GM23338 (cell line): ENCODE data around the gene PPCDC. TPM values are rescaled to one million over a fixed set of nuclear protein-coding genes. Genes with fewer than 3 reads are reported as not detected.

Experiments used
- ATAC-seq: fragments of 200-7000 bp; cut with Tn5 transposase; 3 replicates; pipeline ENCODE4 v1.9.1; 2020
- DNase-seq: peaks from one replicate; pipeline ENCODE4 v3.0.0-alpha.2; 2015; ENCODE audit warnings: low spot score
- H2AFZ ChIP-seq: fragments of 200-600 bp; sonication (generic); 2 replicates; pipeline ENCODE4 v1.8.0; 2016; ENCODE audit warnings: antibody characterized with exemption, mild to moderate bottlenecking, moderate library complexity
- H3F3A ChIP-seq: fragments of 200-600 bp; sonication (generic); replicated peaks from 2 replicates; pipeline ENCODE4 v1.8.0; 2017; ENCODE audit warnings: antibody characterized with exemption, mixed run types, low read depth
- H3K27ac ChIP-seq: fragments of 200-600 bp; sonication (generic); 2 replicates; pipeline ENCODE4 v1.6.1; 2016; ENCODE audit warnings: low read depth
- H3K27me3 ChIP-seq: fragments of 200-600 bp; sonication (generic); 2 replicates; pipeline ENCODE4 v1.8.0; 2016; ENCODE audit warnings: mild to moderate bottlenecking, mixed run types, moderate library complexity; ENCODE audit not compliant: insufficient read depth
- H3K36me3 ChIP-seq: fragments of 200-600 bp; sonication (generic); 2 replicates; pipeline ENCODE4 v1.8.0; 2016; ENCODE audit warnings: mild to moderate bottlenecking; ENCODE audit not compliant: insufficient read depth
- H3K4me1 ChIP-seq: fragments of 200-600 bp; sonication (generic); 2 replicates; pipeline ENCODE4 v1.8.0; 2016; ENCODE audit warnings: mild to moderate bottlenecking, moderate library complexity; ENCODE audit not compliant: insufficient read depth
- H3K4me2 ChIP-seq: fragments of 200-600 bp; sonication (generic); 2 replicates; pipeline ENCODE4 v1.7.1; 2017; ENCODE audit warnings: mixed run types
- H3K4me3 ChIP-seq: fragments of 200-600 bp; sonication (generic); 2 replicates; pipeline ENCODE4 v1.6.1; 2016; ENCODE audit warnings: mixed run types
- H3K79me2 ChIP-seq: fragments of 200-600 bp; sonication (generic); replicated peaks from 2 replicates; pipeline ENCODE4 v1.8.0; 2017; ENCODE audit warnings: mild to moderate bottlenecking; ENCODE audit not compliant: insufficient read depth
- H3K9me2 ChIP-seq: fragments of 200-600 bp; sonication (generic); 2 replicates; pipeline ENCODE4 v1.8.0; 2017; ENCODE audit not compliant: insufficient read depth
- H4K20me1 ChIP-seq: fragments of 200-600 bp; sonication (generic); replicated peaks from 2 replicates; pipeline ENCODE4 v1.8.0; 2017; ENCODE audit warnings: mild to moderate bottlenecking; ENCODE audit not compliant: insufficient read depth
- H3K27ac Mint-ChIP-seq: 2 replicates; pipeline ENCODE4 v1.8.0; 2020; ENCODE audit warnings: inconsistent platforms, mild to moderate bottlenecking, moderate library complexity, mixed read lengths
- H3K27me3 Mint-ChIP-seq: 3 replicates; pipeline ENCODE4 v1.8.0; 2022; ENCODE audit warnings: low read depth, mild to moderate bottlenecking, moderate library complexity, mixed read lengths, inconsistent platforms; ENCODE audit not compliant: insufficient read depth, poor library complexity
- H3K36me3 Mint-ChIP-seq: 3 replicates; pipeline ENCODE4 v1.8.0; 2021; ENCODE audit warnings: low read depth, mild to moderate bottlenecking, inconsistent platforms, moderate library complexity, mixed read lengths
- H3K4me1 Mint-ChIP-seq: 3 replicates; pipeline ENCODE4 v1.8.0; 2020; ENCODE audit warnings: mild to moderate bottlenecking, inconsistent platforms, mixed read lengths
- H3K4me3 Mint-ChIP-seq: 3 replicates; pipeline ENCODE4 v1.8.0; 2021; ENCODE audit warnings: moderate library complexity, mild to moderate bottlenecking, inconsistent platforms, mixed read lengths
- H3K9me3 Mint-ChIP-seq: 3 replicates; pipeline ENCODE4 v1.8.0; 2020; ENCODE audit warnings: moderate library complexity, mild to moderate bottlenecking, inconsistent platforms, mixed read lengths
- ETS1 ChIP-seq: IDR thresholded peaks from 2 replicates; pipeline ENCODE4 v1.6.1; 2016; ENCODE audit warnings: antibody characterized with exemption
- EZH2phosphoT487 ChIP-seq: fragments of 200-600 bp; sonication (generic); IDR thresholded peaks from one replicate; pipeline ENCODE4 v1.8.1; 2018; ENCODE audit warnings: antibody characterized with exemption; ENCODE audit not compliant: unreplicated experiment
- JUNB ChIP-seq: IDR thresholded peaks from one replicate; pipeline ENCODE4 v1.6.1; 2016; ENCODE audit warnings: antibody characterized with exemption; ENCODE audit not compliant: unreplicated experiment
- NANOG ChIP-seq: IDR thresholded peaks from 2 replicates; pipeline ENCODE4 v1.6.1; 2016; ENCODE audit warnings: antibody characterized with exemption, borderline replicate concordance
- POLR2AphosphoS5 ChIP-seq: IDR thresholded peaks from 2 replicates; pipeline ENCODE4 v1.6.1; 2016; ENCODE audit warnings: antibody characterized with exemption, low read depth
- REST ChIP-seq: IDR thresholded peaks from one replicate; pipeline ENCODE4 v1.6.1; 2018; ENCODE audit warnings: antibody characterized with exemption; ENCODE audit not compliant: unreplicated experiment
- STAT1 ChIP-seq: IDR thresholded peaks from one replicate; pipeline ENCODE4 v1.6.1; 2016; ENCODE audit warnings: antibody characterized with exemption; ENCODE audit not compliant: unreplicated experiment
- ZNF462 ChIP-seq: fragments of 250-450 bp; sonication (Bioruptor Pico); IDR thresholded peaks from 2 replicates; pipeline ENCODE4 v1.5.0; 2020; ENCODE audit warnings: mild to moderate bottlenecking, moderate library complexity
- polyA plus RNA-seq: library from polyadenylated mRNA; unstranded; fragments of >200 nt; fragmentation: Nextera tagmentation; extraction: Ambion mirVana; gene quantifications from 2 replicates; pipeline ENCODE4 v1.2.1, GENCODE V29; 2016
- total RNA-seq: library from RNA; depleted of rRNA; stranded (reverse); fragments of >200 nt; shearing (Covaris generic); gene quantifications from 2 replicates; pipeline ENCODE4 v1.2.3, GENCODE V29; 2014

PPCDC gene
- total and polyA plus RNA-seq, 2 experiments from 2014 or later: 17.8 to 40.2 TPM

- no peaks in the 10 kb centered on the region for H3K27me3 ChIP-seq
- no peaks in the 10 kb centered on the region for H3K36me3 ChIP-seq
- 0 out of 2 replicates have a peak, but pooled peaks cover 2% of the 10 kb centered on the region for H3F3A ChIP-seq
- Mint-ChIP-seq H3K9me3 (no peaks in the 10 kb centered on the region; the same call in 2 of the 3 replicates), H3K27me3 (peaks cover 8% of the 10 kb centered on the region), H3K4me3 (no peak overlapping the region), H3K27ac (no peak overlapping the region), H3K4me1 (peaks cover 76% of the 10 kb centered on the region), H3K36me3 (peaks cover 16% of the 10 kb centered on the region)
- no peaks in the 10 kb centered on the region for H3K9me2 ChIP-seq
- H3K4me2 ChIP-seq: no peak overlapping the region
- H3K4me1 ChIP-seq: peaks cover 30% of the 10 kb centered on the region
- ATAC-seq: no peak
- DNase-seq: no peak
- H2AFZ ChIP-seq: no peak overlapping the region
- TF ChIP-seq ETS1: no peak
- TF ChIP-seq NANOG: no peak
- TF ChIP-seq JUNB: no peak
- no peak for TF ChIP-seq REST
- no peak for TF ChIP-seq EZH2phosphoT487
- TF ChIP-seq ZNF462 (CRISPR knock-in tag): no peak
- TF ChIP-seq POLR2AphosphoS5: no peak
- TF ChIP-seq STAT1: no peak
- no peak overlapping the region for H3K27ac ChIP-seq
- H3K4me3 ChIP-seq: no peak overlapping the region
- H4K20me1 ChIP-seq: peaks cover 3% of the 10 kb centered on the region; the same call in 1 of the 2 replicates
- H3K79me2 ChIP-seq: 0 out of 2 replicates have a peak, but pooled peaks cover 5% of the 10 kb centered on the region
Measured at GRCh38 chr15:75032395-75032794, 9.0 kb downstream of the PPCDC start.
